H1 (cell line): Measurements from ENCODE around the gene MACROD2. TPM values are rescaled to one million over a fixed set of nuclear protein-coding genes. Genes with fewer than 3 reads are reported as not detected.

ENCODE experiments used
- CTCF ChIA-PET: fragments of 300-600 bp; sonication (Branson Sonifier 250); formaldehyde crosslinking; loops from one replicate; lab custom pipeline; 2021; ENCODE audit not compliant: partially characterized antibody; lab: Charles Lee
- POLR2A ChIA-PET: fragments of 300-600 bp; sonication (Branson Sonifier 250); formaldehyde crosslinking; loops from one replicate; lab custom pipeline; 2021; ENCODE audit warnings: inconsistent platforms; ENCODE audit not compliant: partially characterized antibody; lab: Charles Lee
- DNase-seq, 2 experiments: peaks; one replicate each; pipeline versions ENCODE4 v3.0.0 to v3.0.0-alpha.2; 2010 to 2022; ENCODE audit warnings: low spot score in 2 of 2, low read depth in 1 of 2, mixed read lengths in 1 of 2
- FAIRE-seq: peaks from 2 replicates; lab custom pipeline; 2011; peaks lifted over from hg19 to GRCh38; lab: Jason Lieb, UNC
- H2AFZ ChIP-seq: 2 replicates; pipeline ENCODE4 v1.8.1; 2012; ENCODE audit warnings: low read length, inconsistent platforms
- H2AK5ac ChIP-seq: 2 replicates; pipeline ENCODE4 v1.6.1; 2013; ENCODE audit warnings: low read depth, low read length
- H2BK120ac ChIP-seq: replicated peaks from 2 replicates; pipeline ENCODE3; 2013; ENCODE audit warnings: low read depth, low read length, inconsistent platforms
- H2BK12ac ChIP-seq: 2 replicates; pipeline ENCODE4 v1.6.1; 2013; ENCODE audit warnings: low read depth, low read length
- H2BK15ac ChIP-seq: 2 replicates; pipeline ENCODE4 v1.6.1; 2013; ENCODE audit warnings: low read length
- H2BK20ac ChIP-seq: 2 replicates; pipeline ENCODE4 v1.6.1; 2013; ENCODE audit warnings: low read length
- H2BK5ac ChIP-seq: 2 replicates; pipeline ENCODE4 v1.6.1; 2013; ENCODE audit warnings: low read depth, low read length
- H3K14ac ChIP-seq: 2 replicates; pipeline ENCODE4 v1.6.1; 2013; ENCODE audit warnings: inconsistent platforms; ENCODE audit not compliant: insufficient read length
- H3K18ac ChIP-seq: 2 replicates; pipeline ENCODE4 v1.6.1; 2013; ENCODE audit warnings: low read length; ENCODE audit errors: extremely low read depth
- H3K23ac ChIP-seq: 2 replicates; pipeline ENCODE4 v1.6.1; 2013; ENCODE audit warnings: inconsistent platforms; ENCODE audit not compliant: insufficient read length
- H3K23me2 ChIP-seq: 2 replicates; pipeline ENCODE4 v1.6.1; 2013; ENCODE audit warnings: low read depth, low read length
- H3K27ac ChIP-seq: 2 replicates; pipeline ENCODE4 v1.6.1; 2011; ENCODE audit warnings: low read depth, low read length, inconsistent platforms
- H3K27me3 ChIP-seq, 4 experiments: replicated peaks in 1 of 4; 1 replicate in 1 of 4; 2 replicates in 3 of 4; pipeline versions ENCODE4 v1.6.1 to v1.8.1; 2011 to 2013; ENCODE audit warnings: low read length in 3 of 4, mild to moderate bottlenecking in 3 of 4, inconsistent platforms in 2 of 4, mixed read lengths in 2 of 4, moderate library complexity in 1 of 4; ENCODE audit not compliant: control insufficient read depth in 3 of 4, insufficient read depth in 3 of 4; ENCODE audit errors: extremely low read depth in 1 of 4
- H3K36me3 ChIP-seq, 4 experiments: 2 replicates each; pipeline versions ENCODE4 v1.6.1 to v1.8.1; 2011 to 2013; ENCODE audit warnings: mild to moderate bottlenecking in 4 of 4, low read length in 3 of 4, moderate library complexity in 2 of 4, control low read depth in 1 of 4, inconsistent platforms in 1 of 4; ENCODE audit not compliant: insufficient read depth in 4 of 4, control insufficient read depth in 2 of 4
- H3K4ac ChIP-seq: replicated peaks from 2 replicates; pipeline ENCODE3; 2013; ENCODE audit warnings: low read length, low read depth, mixed read lengths, inconsistent platforms; ENCODE audit not compliant: insufficient read length
- H3K4me1 ChIP-seq, 4 experiments: replicated peaks in 1 of 4; 1 replicate in 1 of 4; 2 replicates in 3 of 4; pipeline versions ENCODE4 v1.6.1 to v1.8.1; 2011 to 2013; ENCODE audit warnings: low read length in 3 of 4, inconsistent platforms in 2 of 4, mixed read lengths in 1 of 4; ENCODE audit not compliant: insufficient read depth in 4 of 4, control insufficient read depth in 3 of 4
- H3K4me2 ChIP-seq, 2 experiments: 2 replicates each; pipeline versions ENCODE4 v1.6.1 to v1.8.1; 2011 to 2013; ENCODE audit warnings: low read depth in 2 of 2, low read length in 2 of 2, control low read depth in 1 of 2, inconsistent platforms in 1 of 2, mild to moderate bottlenecking in 1 of 2; ENCODE audit not compliant: insufficient read depth in 1 of 2
- H3K4me3 ChIP-seq, 4 experiments: fragments of 200-600, 300-600 bp in 1 of 4; sonication (generic), shearing (Covaris generic), sonication (Bioruptor Twin) in 1 of 4; 2 replicates each; pipeline versions ENCODE4 v1.5.1 to v1.8.1; 2011 to 2016; ENCODE audit warnings: low read length in 4 of 4, low read depth in 3 of 4, control low read depth in 2 of 4, inconsistent platforms in 2 of 4, mild to moderate bottlenecking in 2 of 4, mixed read lengths in 1 of 4, moderate library complexity in 1 of 4; ENCODE audit not compliant: insufficient read depth in 2 of 4; ENCODE audit errors: extremely low read depth in 1 of 4
- H3K56ac ChIP-seq: replicated peaks from 2 replicates; pipeline ENCODE3; 2013; ENCODE audit warnings: low read depth, mild to moderate bottlenecking, mixed read lengths, low read length, inconsistent platforms; ENCODE audit not compliant: insufficient read length
- H3K79me1 ChIP-seq: 2 replicates; pipeline ENCODE4 v1.6.1; 2013; ENCODE audit warnings: low read depth, low read length, control low read depth
- H3K79me2 ChIP-seq, 2 experiments: 2 replicates each; pipeline versions ENCODE4 v1.6.1 to v1.8.1; 2012 to 2013; ENCODE audit warnings: low read length in 2 of 2, mild to moderate bottlenecking in 2 of 2, inconsistent platforms in 1 of 2; ENCODE audit not compliant: insufficient read depth in 2 of 2, control insufficient read depth in 1 of 2
- H3K9ac ChIP-seq, 4 experiments: replicated peaks in 1 of 4; 1 replicate in 1 of 4; 2 replicates in 3 of 4; pipeline versions ENCODE4 v1.6.1 to v1.8.1; 2011 to 2013; ENCODE audit warnings: low read depth in 3 of 4, low read length in 3 of 4, control low read depth in 2 of 4, mild to moderate bottlenecking in 2 of 4, moderate library complexity in 2 of 4, inconsistent platforms in 1 of 4; ENCODE audit errors: extremely low read depth in 1 of 4
- H3K9me3 ChIP-seq, 2 experiments: 2 replicates each; pipeline versions ENCODE4 v1.6.1 to v1.8.1; 2012 to 2013; ENCODE audit warnings: mild to moderate bottlenecking in 2 of 2, moderate library complexity in 2 of 2, control low read depth in 1 of 2, inconsistent platforms in 1 of 2, low read depth in 1 of 2, low read length in 1 of 2, mixed read lengths in 1 of 2; ENCODE audit not compliant: insufficient read depth in 2 of 2
- H4K20me1 ChIP-seq, 2 experiments: replicated peaks in 1 of 2; 2 replicates each; pipeline versions ENCODE3 to v1.8.1; 2011 to 2013; ENCODE audit warnings: inconsistent platforms in 2 of 2, low read length in 2 of 2, mild to moderate bottlenecking in 1 of 2; ENCODE audit not compliant: insufficient read depth in 2 of 2, control insufficient read depth in 1 of 2
- H4K5ac ChIP-seq: 2 replicates; pipeline ENCODE4 v1.6.1; 2013; ENCODE audit warnings: low read length, low read depth, mixed read lengths, inconsistent platforms; ENCODE audit not compliant: insufficient read length
- H4K8ac ChIP-seq: 2 replicates; pipeline ENCODE4 v1.8.0; 2013; ENCODE audit warnings: mild to moderate bottlenecking, moderate library complexity, low read length, inconsistent platforms; ENCODE audit not compliant: insufficient read depth; ENCODE audit errors: extremely low read depth
- H4K91ac ChIP-seq: replicated peaks from 2 replicates; pipeline ENCODE3; 2013; ENCODE audit warnings: low read length, mixed read lengths, inconsistent platforms; ENCODE audit not compliant: insufficient read length
- BCL11A ChIP-seq, 2 experiments: IDR thresholded peaks; one replicate each; pipeline ENCODE4 v1.6.1; 2011; ENCODE audit warnings: low read depth in 2 of 2, low read length in 2 of 2, mild to moderate bottlenecking in 2 of 2
- BRCA1 ChIP-seq: IDR thresholded peaks from 2 replicates; pipeline ENCODE4 v1.6.1; 2012; ENCODE audit warnings: low read depth, low read length, improper control_type of control experiment
- CHD1 ChIP-seq: IDR thresholded peaks from 2 replicates; pipeline ENCODE4 v1.6.1; 2012; ENCODE audit warnings: low read depth, low read length, improper control_type of control experiment
- CTBP2 ChIP-seq: IDR thresholded peaks from 2 replicates; pipeline ENCODE4 v1.7.0; 2011; ENCODE audit warnings: borderline replicate concordance, mild to moderate bottlenecking, moderate library complexity, mixed read lengths, low read length; ENCODE audit not compliant: insufficient read depth, insufficient read length
- GTF2F1 ChIP-seq: IDR thresholded peaks from 2 replicates; pipeline ENCODE4 v1.6.1; 2012; ENCODE audit warnings: low read depth, low read length, improper control_type of control experiment, borderline replicate concordance
- MAFK ChIP-seq: IDR thresholded peaks from 2 replicates; pipeline ENCODE4 v1.6.1; 2012; ENCODE audit warnings: low read depth, mild to moderate bottlenecking, improper control_type of control experiment, low read length
- MAX ChIP-seq: IDR thresholded peaks from 2 replicates; pipeline ENCODE4 v1.6.1; 2012; ENCODE audit warnings: inconsistent platforms
- RNF2 ChIP-seq: fragments of 200-900, 300-1000 bp; sonication (generic); IDR thresholded peaks from 2 replicates; pipeline ENCODE4 v1.7.1; 2016; ENCODE audit warnings: borderline replicate concordance, low read depth, mild to moderate bottlenecking, antibody characterized with exemption, low read length; ENCODE audit not compliant: poor library complexity, severe bottlenecking; ENCODE audit errors: missing control alignments
- RXRA ChIP-seq: IDR thresholded peaks from 2 replicates; pipeline ENCODE4 v1.6.1; 2011; ENCODE audit warnings: low read depth, mild to moderate bottlenecking, low read length, moderate library complexity; ENCODE audit not compliant: insufficient read depth
- SIRT6 ChIP-seq: IDR thresholded peaks from one replicate; pipeline ENCODE4 v1.7.1; 2012; ENCODE audit warnings: low read length, inconsistent platforms
- SIX5 ChIP-seq: IDR thresholded peaks from 2 replicates; pipeline ENCODE4 v1.6.1; 2011; ENCODE audit warnings: mild to moderate bottlenecking, low read depth, low read length
- SP4 ChIP-seq: IDR thresholded peaks from 2 replicates; pipeline ENCODE4 v1.6.1; 2012; ENCODE audit warnings: low read length, inconsistent platforms
- TCF12 ChIP-seq: IDR thresholded peaks from 2 replicates; pipeline ENCODE4 v1.6.1; 2011; ENCODE audit warnings: low read depth, mild to moderate bottlenecking, low read length
- WGBS, 2 experiments: shearing (Covaris generic) in 1 of 2; methylation state at CpG; one replicate each; pipeline versions ENCODE4 v1.1.6 to v1.1.7; 2013 to 2015; ENCODE audit warnings: low lambda C conversion rate in 2 of 2, mixed read lengths in 2 of 2, inconsistent platforms in 1 of 2, low coverage in 1 of 2, missing lambda C conversion rate in 1 of 2; ENCODE audit not compliant: insufficient replicate concordance in 2 of 2, insufficient coverage in 1 of 2, insufficient read length in 1 of 2; ENCODE audit errors: extremely low coverage in 1 of 2, missing lambda C conversion rate in 1 of 2; 5-methylcytosine and 5-hydroxymethylcytosine counted together
- polyA plus RNA-seq, 7 experiments: library from polyadenylated mRNA; depleted of rRNA in 3 of 7; stranded (reverse) in 5 of 7; unstranded in 2 of 7; fragments of >200 nt in 5 of 7; fragments of 200-250 nt in 2 of 7; gene quantifications; 1 replicate in 5 of 7; 2 replicates in 1 of 7; 4 replicates in 1 of 7; pipeline versions ENCODE4 v1.2.1 to v1.2.3, GENCODE V29; 2011 to 2013; ENCODE audit warnings: missing spikeins in 2 of 7, mixed read lengths in 2 of 7
- total RNA-seq: library from RNA; stranded (reverse); fragmentation: NEBNext Ultra II Directional; extraction: Animal tissue kit (Norgen Biotek cat#: 25700); gene quantifications from 2 replicates; pipeline ENCODE4 v1.2.1, GENCODE V29; 2021

The MACROD2 gene
- total and polyA plus RNA-seq, 2 of the 8 experiments (the other 6 are each of a cell fraction or from before 2014, with no cell fraction given) = 0.70 to 3.9 TPM

GRCh38 chr20:14910126-14910525 is 914.8 kb downstream of the MACROD2 start:
- Histone ChIP-seq H4K8ac (no peak overlapping the region), H3K79me1 (no peaks in the 10 kb centered on the region), H4K5ac (no peak overlapping the region), H3K27me3 (no peaks in the 10 kb centered on the region), H3K4me2 (no peak overlapping the region), H3K9me3 (no peaks in the 10 kb centered on the region), H3K79me2 (no peaks in the 10 kb centered on the region), H3K23me2 (no peaks in the 10 kb centered on the region; the same call in 1 of the 2 replicates), H3K4me1 (peaks cover 0 to 3% (median 1%) of the 10 kb centered on the region in 4 experiments; a peak in 1 of 7 replicates), H3K23ac (no peak overlapping the region), H3K9ac (no peak overlapping the region), H2AK5ac (no peak overlapping the region), H3K14ac (no peak overlapping the region), H2BK120ac (no peak overlapping the region), H3K36me3 (no peaks in the 10 kb centered on the region), H4K91ac (no peak overlapping the region), H3K27ac (no peak overlapping the region), H2BK12ac (no peak overlapping the region), H4K20me1 (no peaks in the 10 kb centered on the region), H2BK15ac (no peak overlapping the region), H2BK20ac (no peak overlapping the region), H3K56ac (no peak overlapping the region), H3K4me3 (no peak overlapping the region), H2AFZ (no peak overlapping the region), H3K18ac (no peak overlapping the region), H2BK5ac (no peak overlapping the region), H3K4ac (no peak overlapping the region)
- DNase-seq = no peak
- WGBS, 2 experiments = 83% methylated on average over 2 of the region's 2 CpGs; no CpG with 5 or more reads in 1 of the 2 experiments
- POLR2A ChIA-PET = no interaction called here
- CTCF ChIA-PET = no interaction called here
- FAIRE-seq = no peak
- no peak for TF ChIP-seq BCL11A (IDR thresholded peaks at IDR 0.05; ENCODE audit: low read depth in 2 of 2, low read length in 2 of 2)
- TF ChIP-seq RNF2 = no peak
- no peak for TF ChIP-seq SIRT6
- no peak for TF ChIP-seq MAFK
- no peak for TF ChIP-seq CTBP2
- no peak for TF ChIP-seq CHD1
- no peak for TF ChIP-seq RXRA
- TF ChIP-seq TCF12 = no peak
- no peak for TF ChIP-seq SIX5
- no peak for TF ChIP-seq GTF2F1
- TF ChIP-seq MAX = no peak
- no peak for TF ChIP-seq BRCA1
- no peak for TF ChIP-seq SP4
